HG03558 (cell line): Measurements from ENCODE around the gene DCLRE1C.
A peak's percentile ranks its signal among the peaks of the same experiment; 100 is the strongest.
"Not testable (repeated sequence)": the region's sequence is repeated elsewhere in the genome, so short reads cannot be mapped to it uniquely, and the experiment has no call there.

Experiments
- ATAC-seq: cut with Tn5 transposase; IDR thresholded peaks from one replicate; pipeline ENCODE4 v1.9.1; 2021; ENCODE audit warnings: moderate number of reproducible peaks; ENCODE audit not compliant: unreplicated experiment; ENCODE audit errors: extremely low read depth

Gene DCLRE1C

GRCh38 chr10:14954001-14954770 is at the start of gene DCLRE1C:
DCLRE1C (minus strand) TSS chr10:14954096; CDS start chr10:14954010, 86 bp downstream.
- peak; percentile 52 for ATAC-seq

GRCh38 chr10:14995964-14996565 is 42.2 kb upstream of the DCLRE1C start:
- ATAC-seq: no peak

GRCh38 chr10:14993500-14994455 is 39.9 kb upstream of the DCLRE1C start:
- ATAC-seq: not testable (repeated sequence)

GRCh38 chr10:14992336-14992735 is 38.4 kb upstream of the DCLRE1C start:
- ATAC-seq: not testable (repeated sequence)

- not testable (repeated sequence) for ATAC-seq
These were observed 37.3 kb upstream of the DCLRE1C start for GRCh38 chr10:14991035-14991749.

- not testable (repeated sequence) for ATAC-seq
These were observed 35.7 kb upstream of the DCLRE1C start for GRCh38 chr10:14989552-14989951.

GRCh38 chr10:14982744-14983143 is 28.8 kb upstream of the DCLRE1C start:
- no peak for ATAC-seq

- no peak for ATAC-seq
These were observed 21.9 kb upstream of the DCLRE1C start for GRCh38 chr10:14975672-14976273.

- not testable (repeated sequence) for ATAC-seq
These were observed 20.5 kb upstream of the DCLRE1C start for GRCh38 chr10:14974153-14974998.

- no peak for ATAC-seq
These were observed 18.1 kb upstream of the DCLRE1C start for GRCh38 chr10:14971867-14972448.

- ATAC-seq: no peak
These were observed 14.0 kb upstream of the DCLRE1C start for GRCh38 chr10:14967897-14968296.

GRCh38 chr10:14959221-14960057 is 5.5 kb upstream of the DCLRE1C start, which contains the start of gene MEIG1:
MEIG1 (plus strand) TSS chr10:14959388; CDS start chr10:14966469, 7,081 bp downstream.
- peak; percentile 48 for ATAC-seq

- no peak for ATAC-seq
These were observed 5.0 kb upstream of the DCLRE1C start for GRCh38 chr10:14958872-14959220.

GRCh38 chr10:14954934-14955333 is 1.0 kb upstream of the DCLRE1C start:
- ATAC-seq: no peak

- ATAC-seq: no peak
These were observed 384 bp downstream of the DCLRE1C start for GRCh38 chr10:14953424-14954000.

- no peak for ATAC-seq
These were observed 959 bp downstream of the DCLRE1C start for GRCh38 chr10:14952851-14953423.

- ATAC-seq: no peak
These were observed 4.6 kb downstream of the DCLRE1C start for GRCh38 chr10:14949291-14949690.
